Spleen (tissue), 7 donors: ENCODE measurements around the gene ZNF462.

Source experiments
- CTCF ChIP-seq, 11 experiments: fragments of 200-600 bp in 7 of 11; fragments of 450-650 bp in 4 of 11; sonication (generic) in 4 of 11; IDR thresholded peaks in 8 of 11; conservative IDR thresholded peaks in 3 of 11; 1 replicate in 7 of 11; 2 replicates in 4 of 11; pipeline versions ENCODE4 v1.4.0 to v1.8.0; 2016 to 2021; ENCODE audit warnings: antibody characterized with exemption in 11 of 11, inconsistent platforms in 4 of 11, mild to moderate bottlenecking in 1 of 11
- POLR2A ChIP-seq, 3 donors: fragments of 450-650 bp; IDR thresholded peaks; one replicate each; pipeline ENCODE4 v1.5.1; 2017; ENCODE audit warnings: antibody characterized with exemption in 3 of 3, mild to moderate bottlenecking in 1 of 3
- POLR2AphosphoS5 ChIP-seq, 3 donors: sonication (generic); formaldehyde crosslinking; IDR thresholded peaks; one replicate each; pipeline ENCODE4 v1.5.1; 2017; ENCODE audit warnings: antibody characterized with exemption in 3 of 3
- donor health status: DM: no; HTN: no; CAD: no; lungs with moderate emphysema.
- donor health status: DM: no; HTN: no; CAD: no.
- donor health status: DM: no; HTN: no; CAD: no.

DNA sequence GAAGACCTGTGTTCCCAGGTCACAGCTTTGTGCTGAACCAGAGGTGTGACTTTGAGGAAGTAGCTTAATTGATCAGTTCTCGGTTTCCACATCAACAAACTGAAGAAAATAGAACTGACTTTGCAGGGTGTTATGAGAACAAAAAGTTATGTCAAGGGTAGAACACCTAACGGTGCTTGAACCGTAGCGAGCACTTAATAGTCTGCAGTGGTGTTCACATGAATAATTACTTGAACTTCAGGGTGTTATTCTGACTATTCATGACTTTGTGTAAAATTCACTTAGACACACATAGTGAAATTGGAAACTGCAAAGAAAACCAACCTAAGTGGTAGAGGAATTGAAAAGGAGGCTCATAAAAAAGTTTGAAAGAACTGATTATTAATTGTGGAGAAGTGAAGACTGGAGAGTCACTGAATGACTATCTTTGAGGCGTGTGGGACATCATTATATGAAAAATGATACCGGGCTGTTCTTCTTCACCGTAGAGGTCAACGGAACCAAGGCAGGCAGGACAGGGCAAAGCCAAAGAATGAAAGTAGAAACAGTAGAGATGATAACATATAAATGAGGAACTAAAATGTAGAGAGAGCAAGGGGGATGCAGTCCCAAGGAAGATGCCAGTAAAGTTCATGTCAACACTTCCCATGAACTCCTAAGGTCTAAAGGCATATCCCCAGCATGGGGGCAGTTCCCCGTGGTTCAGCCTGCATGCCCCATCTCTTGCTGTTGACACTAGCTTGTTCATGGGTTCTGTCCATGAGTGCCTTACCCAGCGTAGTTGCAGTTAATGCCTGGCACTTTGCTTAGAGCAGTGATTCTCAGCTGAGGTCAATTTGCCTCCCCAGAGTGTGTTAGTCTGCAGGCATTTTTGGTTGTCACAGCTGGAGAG lies 118.7 kb downstream of the ZNF462 start:
- TF ChIP-seq POLR2A (IDR thresholded peaks at IDR 0.05) (no peak), CTCF (IDR thresholded peaks at IDR 0.05 in 8 of 11, conservative IDR thresholded peaks at IDR 0.05 in 3 of 11) (no peak), POLR2AphosphoS5 (IDR thresholded peaks at IDR 0.05) (no peak)
